CD4-positive, alpha-beta T cell treated with Interferon gamma for 1 hour (primary cell): ENCODE measurements around the gene PDE6C.

Experiments used
- DNase-seq: peaks from one replicate; pipeline ENCODE4 v3.0.0-alpha.2; 2020

The PDE6C gene

GRCh38 chr10:93595378-93596161, 16.8 kb upstream of the PDE6C start:
- no peak for DNase-seq

- no peak for DNase-seq
Measured at GRCh38 chr10:93596539-93596938, 15.8 kb upstream of the PDE6C start.

- no peak for DNase-seq
Measured at GRCh38 chr10:93597075-93597599, 15.2 kb upstream of the PDE6C start.

- DNase-seq = no peak
Measured at GRCh38 chr10:93598157-93598556, 14.2 kb upstream of the PDE6C start.

GRCh38 chr10:93599335-93599734, 13.0 kb upstream of the PDE6C start:
- no peak for DNase-seq

- no peak for DNase-seq
Measured at GRCh38 chr10:93599778-93600177, 12.6 kb upstream of the PDE6C start.

GRCh38 chr10:93600446-93601145, 11.7 kb upstream of the PDE6C start:
- DNase-seq = no peak

- no peak for DNase-seq
Measured at GRCh38 chr10:93601146-93601773, 11.1 kb upstream of the PDE6C start, which contains the start of gene RBP4. Gene RBP4, minus strand, starts transcription at chr10:93601235. Its CDS starts 207 bp downstream, at chr10:93601028.

GRCh38 chr10:93601774-93602162, 10.6 kb upstream of the PDE6C start:
- no peak for DNase-seq

- no peak for DNase-seq
Measured at GRCh38 chr10:93603023-93603422, 9.3 kb upstream of the PDE6C start.

- no peak for DNase-seq
Measured at GRCh38 chr10:93604146-93604545, 8.2 kb upstream of the PDE6C start.

- DNase-seq = no peak
Measured at GRCh38 chr10:93608421-93608820, 3.9 kb upstream of the PDE6C start.

GRCh38 chr10:93613126-93613525, 789 bp downstream of the PDE6C start:
- DNase-seq = no peak

GRCh38 chr10:93614101-93614825, 1.9 kb downstream of the PDE6C start:
- DNase-seq = no peak

GRCh38 chr10:93615576-93616235, 3.4 kb downstream of the PDE6C start:
- no peak for DNase-seq

GRCh38 chr10:93620925-93621324, 8.6 kb downstream of the PDE6C start:
- no peak for DNase-seq

GRCh38 chr10:93622942-93623341, 10.6 kb downstream of the PDE6C start:
- no peak for DNase-seq

- no peak for DNase-seq
Measured at GRCh38 chr10:93628858-93629257, 16.5 kb downstream of the PDE6C start.

GRCh38 chr10:93629647-93630305, 17.4 kb downstream of the PDE6C start:
- no peak for DNase-seq

GRCh38 chr10:93630625-93631557, 18.6 kb downstream of the PDE6C start:
- no peak for DNase-seq

GRCh38 chr10:93639791-93640190, 27.5 kb downstream of the PDE6C start:
- DNase-seq = no peak
